GM19328 (cell line): ENCODE measurements around the gene ZNF691.
A peak's percentile ranks its signal among the peaks of the same experiment; 100 is the strongest.

Source experiments
- ATAC-seq: cut with Tn5 transposase; IDR thresholded peaks from one replicate; pipeline ENCODE4 v1.9.1; 2021; ENCODE audit warnings: mild to moderate bottlenecking, moderate library complexity; ENCODE audit not compliant: unreplicated experiment

ZNF691 gene

DNA sequence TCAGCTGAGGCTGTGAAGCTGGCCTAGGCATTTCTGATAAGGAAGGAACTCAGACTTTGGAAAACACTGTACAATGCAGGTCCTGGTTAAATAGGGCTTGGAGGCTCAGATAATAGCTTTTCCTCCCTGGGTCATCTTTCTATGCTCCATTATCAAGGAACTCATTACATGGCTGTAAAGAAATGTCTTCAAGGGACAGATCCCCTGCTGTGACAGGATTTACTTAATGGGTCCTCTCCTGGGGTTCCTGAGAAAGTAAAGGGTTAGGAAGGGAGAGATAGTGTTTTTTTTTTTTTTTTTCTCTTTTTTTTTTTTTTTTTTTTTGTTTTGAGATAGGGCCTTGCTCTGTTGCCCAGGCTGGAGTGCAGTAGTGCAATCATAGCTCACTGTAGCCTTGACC, 15.1 kb upstream of the ZNF691 start:
- no peak for ATAC-seq

DNA sequence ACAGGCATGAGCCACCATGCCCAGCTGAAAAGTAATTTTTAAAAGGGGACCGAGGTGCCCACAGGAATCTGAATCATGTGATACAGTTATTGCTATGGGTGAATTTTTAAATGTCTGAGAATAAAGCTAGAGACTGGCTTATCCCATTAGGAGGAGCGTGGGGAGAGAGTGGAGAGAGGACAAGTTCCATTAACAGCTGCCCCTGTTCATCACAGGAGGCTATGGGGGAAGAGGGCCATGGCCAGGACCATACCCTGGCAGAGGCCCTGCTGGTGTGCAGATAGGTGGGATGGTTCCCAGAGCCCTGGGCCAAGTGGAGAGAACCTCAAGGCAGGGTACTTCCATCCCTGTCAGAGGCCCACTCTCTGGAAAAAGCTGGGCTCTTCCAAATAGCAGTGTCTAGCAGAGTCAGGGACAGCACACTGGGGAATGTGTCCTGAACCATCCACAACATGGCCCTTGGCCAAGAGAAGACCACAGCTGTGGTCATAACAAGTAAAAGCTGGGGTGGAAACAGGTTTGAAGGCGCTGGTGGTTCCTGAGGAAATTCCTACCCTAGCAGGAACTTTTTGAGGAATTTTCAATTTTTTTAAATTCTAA, 13.7 kb upstream of the ZNF691 start:
- no peak for ATAC-seq

- ATAC-seq = no peak
Measured at GRCh38 chr1:42833981-42834380, 12.4 kb upstream of the ZNF691 start.

DNA sequence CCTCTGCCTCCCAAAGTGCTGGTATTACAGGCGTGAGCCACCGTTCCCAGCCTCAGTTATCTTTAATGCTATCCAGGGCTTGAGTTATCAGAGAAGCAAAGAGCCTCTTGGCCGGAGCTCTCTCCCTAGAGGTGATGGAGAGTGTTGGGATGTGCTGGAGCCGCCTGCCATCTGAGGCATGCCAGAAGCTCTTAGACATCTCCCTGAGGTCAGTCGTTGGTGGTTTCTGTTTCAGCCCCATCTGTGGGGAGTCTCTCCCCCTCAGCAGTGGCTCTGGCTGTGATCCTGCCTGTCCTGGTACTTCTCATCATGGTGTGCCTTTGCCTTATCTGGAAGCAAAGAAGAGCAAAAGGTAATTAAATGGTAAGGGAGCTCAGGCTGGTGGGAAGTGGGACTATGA, 11.6 kb upstream of the ZNF691 start:
- no peak for ATAC-seq

DNA sequence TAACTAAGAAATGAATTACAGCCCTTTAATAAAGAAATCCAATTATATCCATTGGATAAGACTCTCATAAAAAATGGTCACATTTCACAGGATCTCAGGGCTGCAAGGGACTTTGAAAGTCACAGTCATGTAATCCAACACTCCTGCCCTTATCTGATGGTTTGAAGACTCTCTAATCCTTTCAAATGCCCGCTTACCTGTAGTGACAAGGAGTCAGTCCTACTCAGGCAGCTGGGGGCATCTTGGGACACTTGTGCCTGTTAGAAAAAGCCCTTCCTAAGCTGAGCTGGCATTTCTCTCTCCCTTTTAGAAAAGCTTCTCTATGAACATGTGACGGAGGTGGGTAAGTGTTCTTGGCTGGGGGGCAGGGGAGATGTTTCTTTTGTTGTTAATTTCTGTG, 11.0 kb upstream of the ZNF691 start:
- ATAC-seq = no peak

DNA sequence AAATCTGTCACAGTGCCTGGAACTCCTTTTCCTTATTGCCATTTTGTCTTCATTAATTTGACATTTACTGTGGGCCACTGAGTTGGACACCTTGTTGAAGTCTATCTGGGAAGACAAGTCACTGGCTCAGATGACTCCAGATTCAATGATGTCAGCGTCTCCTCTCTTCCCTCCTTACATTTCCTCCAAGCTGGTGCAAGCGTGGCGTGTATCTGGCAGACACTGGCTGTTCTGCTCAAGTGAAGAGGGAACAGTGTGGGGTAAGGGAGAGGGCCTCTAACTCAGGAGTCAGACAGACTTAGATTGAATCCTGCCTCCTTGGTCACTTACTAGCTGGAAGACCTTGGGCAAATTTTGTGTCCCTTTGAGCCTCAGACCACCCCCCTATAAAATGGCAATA, 8.7 kb upstream of the ZNF691 start:
- ATAC-seq = no peak

GRCh38 chr1:42838482-42839190, 7.8 kb upstream of the ZNF691 start:
- no peak for ATAC-seq

- ATAC-seq = no peak
Measured at GRCh38 chr1:42841010-42841409, 5.4 kb upstream of the ZNF691 start.

- ATAC-seq = no peak
Measured at GRCh38 chr1:42841440-42842147, 4.8 kb upstream of the ZNF691 start.

DNA sequence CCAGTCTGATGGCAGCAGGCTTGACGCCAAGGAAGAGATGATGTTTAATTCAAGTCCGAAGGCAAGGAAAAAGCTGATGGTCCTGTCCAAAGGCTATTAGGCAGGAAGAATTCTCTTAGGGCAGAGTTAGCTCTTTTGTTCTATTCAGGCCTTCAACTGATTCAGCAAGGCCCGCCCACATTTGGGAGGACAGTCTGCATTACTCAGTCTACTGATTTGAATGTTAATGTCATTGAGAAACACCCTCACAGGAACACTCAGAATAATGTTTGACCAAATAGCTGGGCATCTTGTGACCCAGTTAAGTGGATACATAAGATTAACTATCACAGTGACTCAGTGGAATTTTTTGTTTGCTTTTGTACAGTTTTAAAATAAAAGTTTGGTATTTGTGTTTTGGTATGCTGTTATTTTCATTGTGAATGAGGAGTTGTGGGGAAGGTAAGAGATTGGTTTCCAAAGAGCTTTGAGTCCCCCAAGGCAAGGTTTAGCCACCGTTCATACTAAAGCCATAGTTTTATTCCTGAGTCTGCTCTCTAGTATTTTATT, 1.7 kb upstream of the ZNF691 start:
- ATAC-seq = no peak

GRCh38 chr1:42845193-42845592, 1.2 kb upstream of the ZNF691 start:
- ATAC-seq = no peak

- peak; percentile 14 for ATAC-seq
Measured at GRCh38 chr1:42845866-42846256, 552 bp upstream of the ZNF691 start.

- ATAC-seq = no peak
Measured at GRCh38 chr1:42847111-42847595, 740 bp downstream of the ZNF691 start.

DNA sequence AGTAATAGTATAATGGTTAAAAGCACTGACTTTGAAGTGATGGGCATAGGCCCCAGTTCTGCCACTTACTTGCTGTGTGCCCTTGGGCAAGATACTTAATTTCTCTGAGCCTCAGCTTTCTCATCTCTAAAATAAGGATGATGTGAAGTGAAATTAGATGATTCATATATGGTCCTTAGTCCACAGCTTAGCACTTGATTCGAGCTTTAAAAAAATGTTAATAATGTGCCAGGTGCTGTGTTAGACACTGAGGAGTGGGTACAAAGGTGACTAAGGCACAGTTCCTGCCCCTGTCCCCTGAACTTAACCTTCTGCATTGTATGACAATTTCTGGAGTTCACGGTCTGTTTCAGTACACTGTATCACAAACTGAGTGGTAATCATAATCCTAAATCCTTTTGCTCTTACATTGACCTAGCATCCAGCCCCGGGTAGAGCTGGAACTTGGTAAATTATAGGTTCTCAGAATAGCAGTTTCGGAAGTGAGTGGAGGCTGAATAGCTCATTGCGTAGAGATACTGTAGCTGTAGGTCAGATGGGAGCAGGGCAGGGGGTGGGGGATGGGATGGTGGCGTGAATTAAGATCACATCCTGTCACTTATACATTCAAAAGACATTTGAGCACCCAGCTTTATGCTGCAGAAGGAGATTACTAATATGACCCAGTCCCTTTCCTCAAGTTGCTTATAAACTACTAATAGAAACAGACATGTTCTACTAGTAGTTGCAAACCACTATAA, 1.5 kb downstream of the ZNF691 start:
- no peak for ATAC-seq

GRCh38 chr1:42848823-42849537, 2.6 kb downstream of the ZNF691 start:
- no peak for ATAC-seq

- ATAC-seq = no peak
Measured at GRCh38 chr1:42849944-42850343, 3.5 kb downstream of the ZNF691 start.

DNA sequence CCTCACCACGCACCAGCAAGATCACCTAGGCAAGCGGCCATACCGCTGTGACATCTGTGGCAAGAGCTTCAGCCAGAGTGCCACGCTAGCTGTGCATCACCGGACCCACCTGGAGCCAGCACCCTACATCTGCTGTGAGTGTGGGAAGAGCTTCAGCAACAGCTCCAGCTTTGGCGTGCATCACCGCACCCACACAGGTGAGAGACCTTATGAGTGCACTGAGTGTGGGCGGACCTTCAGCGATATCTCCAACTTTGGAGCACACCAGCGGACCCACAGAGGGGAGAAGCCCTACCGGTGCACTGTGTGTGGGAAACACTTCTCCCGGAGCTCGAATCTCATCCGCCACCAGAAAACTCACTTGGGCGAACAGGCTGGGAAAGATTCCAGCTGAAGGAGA, 5.0 kb downstream of the ZNF691 start:
- no peak for ATAC-seq

DNA sequence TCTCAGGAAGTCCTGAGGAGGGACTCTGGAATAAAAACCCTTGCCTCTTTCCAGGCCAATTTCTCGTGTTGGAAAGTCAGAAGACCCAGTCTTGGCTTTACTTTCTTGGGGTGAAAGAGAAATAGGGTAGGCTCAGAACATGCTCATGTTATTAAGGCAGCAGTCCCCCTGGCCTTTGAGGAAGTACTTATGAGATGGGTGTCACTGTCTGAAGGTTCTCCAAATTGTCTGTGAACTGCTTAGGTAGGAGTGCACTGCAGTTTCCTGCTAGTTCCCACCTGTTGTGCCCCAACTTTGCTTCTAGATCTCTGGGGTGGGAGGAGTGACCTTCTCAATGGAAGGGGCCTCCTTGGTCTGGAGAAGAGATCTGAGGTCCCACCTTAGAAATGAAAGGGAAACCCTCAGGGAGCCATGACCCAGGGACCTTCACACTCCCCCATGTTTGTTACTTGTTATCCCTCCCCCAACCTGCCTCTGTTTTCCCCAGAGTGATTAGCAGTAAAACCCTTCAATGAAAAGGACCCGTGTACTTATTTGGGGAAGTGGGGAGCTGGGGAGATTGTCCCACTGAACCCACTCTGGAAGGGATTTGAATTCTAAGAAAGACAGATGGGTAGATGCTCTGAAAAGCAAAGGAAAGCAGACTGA, 5.7 kb downstream of the ZNF691 start:
- ATAC-seq = no peak

- no peak for ATAC-seq
Measured at GRCh38 chr1:42852608-42852980, 6.2 kb downstream of the ZNF691 start.
